Astrocyte (in vitro differentiated cells and primary cell): ENCODE data around the gene TENM4. TPM values are rescaled to one million over a fixed set of nuclear protein-coding genes. Genes with fewer than 3 reads are reported as not detected.

Source experiments
- DNase-seq: peaks from one replicate; pipeline ENCODE4 v3.0.0-alpha.2; 2010; ENCODE audit warnings: low read depth
- FAIRE-seq: peaks from 2 replicates; lab custom pipeline; 2011; peaks lifted over from hg19 to GRCh38; lab: Jason Lieb, UNC
- H2AFZ ChIP-seq: 2 replicates; pipeline ENCODE4 v1.6.0; 2012; ENCODE audit warnings: low read depth, low read length, inconsistent platforms
- H3K27ac ChIP-seq: 2 replicates; pipeline ENCODE4 v1.5.1; 2011; ENCODE audit warnings: low read depth, low read length, inconsistent platforms
- H3K27me3 ChIP-seq: 2 replicates; pipeline ENCODE4 v1.6.0; 2011; ENCODE audit warnings: low read length, inconsistent platforms; ENCODE audit not compliant: insufficient read depth
- H3K36me3 ChIP-seq: 2 replicates; pipeline ENCODE4 v1.5.1; 2011; ENCODE audit warnings: low read length, inconsistent platforms; ENCODE audit not compliant: insufficient read depth
- H3K4me1 ChIP-seq: 2 replicates; pipeline ENCODE4 v1.5.1; 2011; ENCODE audit warnings: low read length, inconsistent platforms; ENCODE audit not compliant: insufficient read depth
- H3K4me2 ChIP-seq: 2 replicates; pipeline ENCODE4 v1.6.0; 2012; ENCODE audit warnings: low read length, inconsistent platforms
- H3K4me3 ChIP-seq: 2 replicates; pipeline ENCODE4 v1.5.1; 2011; ENCODE audit warnings: low read depth, mild to moderate bottlenecking, low read length, inconsistent platforms; ENCODE audit not compliant: insufficient read depth
- H3K79me2 ChIP-seq: 2 replicates; pipeline ENCODE4 v1.6.0; 2012; ENCODE audit warnings: mild to moderate bottlenecking, low read length, inconsistent platforms; ENCODE audit not compliant: insufficient read depth
- H3K9ac ChIP-seq: 2 replicates; pipeline ENCODE4 v1.6.0; 2012; ENCODE audit warnings: mild to moderate bottlenecking, low read length, inconsistent platforms
- H3K9me3 ChIP-seq: 2 replicates; pipeline ENCODE4 v1.5.1; 2012; ENCODE audit warnings: low read depth, mild to moderate bottlenecking, low read length, inconsistent platforms; ENCODE audit not compliant: insufficient read depth
- H4K20me1 ChIP-seq: 2 replicates; pipeline ENCODE4 v1.6.0; 2012; ENCODE audit warnings: low read length, inconsistent platforms; ENCODE audit not compliant: insufficient read depth
- H3K27ac Mint-ChIP-seq: one replicate; pipeline ENCODE4 v1.8.0; 2021; ENCODE audit warnings: mild to moderate bottlenecking, mixed read lengths; ENCODE audit not compliant: unreplicated experiment
- H3K27me3 Mint-ChIP-seq: one replicate; pipeline ENCODE4 v1.8.0; 2021; ENCODE audit warnings: low read depth, mixed read lengths; ENCODE audit not compliant: unreplicated experiment
- H3K36me3 Mint-ChIP-seq: one replicate; pipeline ENCODE4 v1.8.0; 2021; ENCODE audit warnings: low read depth, mixed read lengths; ENCODE audit not compliant: unreplicated experiment
- H3K4me1 Mint-ChIP-seq: one replicate; pipeline ENCODE4 v1.8.0; 2021; ENCODE audit warnings: low read depth, mixed read lengths; ENCODE audit not compliant: unreplicated experiment
- H3K4me3 Mint-ChIP-seq: one replicate; pipeline ENCODE4 v1.8.0; 2021; ENCODE audit warnings: mild to moderate bottlenecking, moderate library complexity, mixed read lengths; ENCODE audit not compliant: unreplicated experiment
- H3K9me3 Mint-ChIP-seq: one replicate; pipeline ENCODE4 v1.8.0; 2021; ENCODE audit warnings: mild to moderate bottlenecking, mixed read lengths; ENCODE audit not compliant: unreplicated experiment
- CTCF ChIP-seq: IDR thresholded peaks from 2 replicates; pipeline ENCODE4 v1.5.1; 2011; ENCODE audit warnings: low read depth, mild to moderate bottlenecking, inconsistent platforms, low read length, moderate library complexity; ENCODE audit not compliant: insufficient read depth
- EZH2 ChIP-seq: IDR thresholded peaks from 2 replicates; pipeline ENCODE4 v1.6.1; 2012; ENCODE audit warnings: mild to moderate bottlenecking, low read length, inconsistent platforms; ENCODE audit not compliant: insufficient read depth
- total RNA-seq: library from RNA; stranded (reverse); gene quantifications from 2 replicates; pipeline ENCODE4 v1.2.1, GENCODE V29; 2021

The TENM4 gene
- total RNA-seq, 1 donor from 2014 or later: 7.5 TPM

GRCh38 chr11:79220171-79220570, 220.7 kb downstream of the TENM4 start:
- peaks cover 4% of the 10 kb centered on the region for H3K36me3 Mint-ChIP-seq
- Histone ChIP-seq H3K4me1 (peaks cover 2% of the 10 kb centered on the region), H3K9ac (no peak overlapping the region), H3K36me3 (no peaks in the 10 kb centered on the region), H3K4me2 (no peak overlapping the region), H3K79me2 (no peaks in the 10 kb centered on the region), H3K27me3 (no peaks in the 10 kb centered on the region), H3K4me3 (no peak overlapping the region), H3K27ac (no peak overlapping the region), H3K9me3 (no peaks in the 10 kb centered on the region), H4K20me1 (no peaks in the 10 kb centered on the region), H2AFZ (no peak overlapping the region)
- TF ChIP-seq CTCF (no peak), EZH2 (no peak)
- H3K4me1 Mint-ChIP-seq: peaks cover 3% of the 10 kb centered on the region
- H3K9me3 Mint-ChIP-seq: peaks cover 5% of the 10 kb centered on the region
- DNase-seq: no peak
- FAIRE-seq: no peak
- H3K27me3 Mint-ChIP-seq: peaks cover 34% of the 10 kb centered on the region
- no peak overlapping the region for H3K4me3 Mint-ChIP-seq
- no peak overlapping the region for H3K27ac Mint-ChIP-seq

GRCh38 chr11:79219186-79220045, 221.4 kb downstream of the TENM4 start:
- no peak overlapping the region for H3K4me3 Mint-ChIP-seq
- no peak for DNase-seq

More at GRCh38 chr11:79219186-79220045, 221.4 kb downstream of the TENM4 start:
- Histone ChIP-seq H4K20me1 (no peaks in the 10 kb centered on the region), H3K4me3 (no peak overlapping the region), H3K36me3 (no peaks in the 10 kb centered on the region), H3K27me3 (no peaks in the 10 kb centered on the region), H3K79me2 (no peaks in the 10 kb centered on the region), H3K4me1 (peaks cover 2% of the 10 kb centered on the region), H3K27ac (no peak overlapping the region), H2AFZ (no peak overlapping the region), H3K9me3 (no peaks in the 10 kb centered on the region), H3K9ac (no peak overlapping the region), H3K4me2 (no peak overlapping the region)
- Mint-ChIP-seq H3K27me3 (peaks cover 35% of the 10 kb centered on the region), H3K4me1 (peaks cover 3% of the 10 kb centered on the region), H3K27ac (no peak overlapping the region), H3K36me3 (peaks cover 4% of the 10 kb centered on the region), H3K9me3 (peaks cover 5% of the 10 kb centered on the region)
- FAIRE-seq: no peak
- TF ChIP-seq EZH2: no peak
- no peak for TF ChIP-seq CTCF
